UCSD-AML1 (cell line): ENCODE data around the gene TMEM119.
"Not testable (repeated sequence)": the region's sequence is repeated elsewhere in the genome, so short reads cannot be mapped to it uniquely, and the experiment has no call there.

Experiments used
- DNase-seq: peaks from one replicate; lab custom pipeline; 2025; ENCODE audit not compliant: unreplicated experiment; lab: John Stamatoyannopoulos, UW

TMEM119 gene

DNA sequence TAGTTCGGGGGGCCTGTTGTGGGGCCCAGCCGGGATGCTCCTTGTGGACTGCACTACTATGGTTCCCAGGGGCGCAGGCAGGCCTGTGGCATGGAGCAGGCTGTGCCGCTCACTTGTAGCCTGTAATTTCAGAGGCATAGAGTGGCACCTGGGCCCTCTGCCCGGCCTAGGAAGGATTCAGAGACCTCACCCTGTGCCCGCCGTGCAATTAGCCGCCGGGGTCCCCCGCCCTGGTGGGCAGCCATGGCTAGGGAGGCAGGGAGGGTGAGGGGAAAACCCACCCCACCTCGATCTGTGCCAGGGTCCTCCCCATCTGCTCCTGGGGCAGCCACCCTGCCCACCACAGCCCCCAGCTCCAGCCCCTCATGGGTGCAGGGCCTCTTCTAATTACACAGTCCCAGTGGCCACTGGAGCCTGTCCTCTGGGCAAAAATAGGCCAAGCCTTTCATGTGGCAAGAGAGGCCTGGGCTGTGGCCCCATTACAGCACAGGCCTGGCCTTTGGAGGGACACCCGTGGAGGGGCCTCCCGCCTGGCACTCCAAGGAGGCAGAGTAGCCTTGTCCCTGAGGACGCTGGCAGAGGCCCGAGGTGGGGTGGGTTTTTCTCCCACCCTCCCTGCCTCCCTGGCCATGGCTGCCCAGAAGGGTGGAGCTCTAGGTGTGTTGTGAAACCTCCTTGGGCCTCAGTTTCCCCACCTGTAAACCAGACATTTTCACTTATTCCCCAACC is 5.3 kb upstream of the TMEM119 start:
- DNase-seq = no peak

DNA sequence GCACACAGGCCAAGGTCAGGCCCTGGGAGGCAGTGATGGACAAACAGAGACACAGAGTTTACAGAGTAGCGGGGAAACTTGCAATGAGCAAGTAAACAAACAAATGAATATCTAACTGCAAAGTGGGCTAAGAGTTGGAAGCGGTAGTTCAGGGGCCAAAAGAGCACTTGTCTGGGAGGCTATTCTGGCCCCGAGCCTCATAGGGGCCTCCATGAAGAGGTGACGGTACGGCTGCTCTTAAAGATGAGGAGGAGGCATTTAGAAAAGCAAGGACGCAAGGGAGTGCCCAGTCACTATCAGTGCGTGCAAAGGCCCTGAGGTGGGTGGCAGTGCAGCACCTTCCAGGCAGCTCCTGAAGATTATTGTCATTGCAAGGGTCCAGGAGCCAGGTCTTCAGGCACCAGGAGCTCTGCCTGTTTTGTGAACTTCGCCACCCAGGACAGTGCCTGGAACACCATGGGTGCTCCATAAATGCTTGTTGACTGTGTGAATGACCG is 4.4 kb upstream of the TMEM119 start:
- DNase-seq = no peak

DNA sequence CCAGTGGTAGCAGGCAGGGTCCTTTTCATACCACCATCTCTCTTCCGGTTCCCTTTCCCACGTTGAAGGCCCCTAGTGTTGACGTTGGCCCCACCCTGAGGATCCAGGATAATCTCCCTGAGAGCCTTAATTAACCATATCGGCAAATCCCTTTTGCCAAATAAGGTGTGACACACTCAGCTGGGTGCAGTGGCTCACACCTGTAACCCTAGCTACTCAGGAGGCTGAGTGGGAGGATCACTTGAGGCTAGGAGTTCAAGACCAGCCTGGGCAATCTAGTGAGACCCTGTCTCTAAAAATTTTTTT is 2.8 kb upstream of the TMEM119 start:
- DNase-seq = no peak

DNA sequence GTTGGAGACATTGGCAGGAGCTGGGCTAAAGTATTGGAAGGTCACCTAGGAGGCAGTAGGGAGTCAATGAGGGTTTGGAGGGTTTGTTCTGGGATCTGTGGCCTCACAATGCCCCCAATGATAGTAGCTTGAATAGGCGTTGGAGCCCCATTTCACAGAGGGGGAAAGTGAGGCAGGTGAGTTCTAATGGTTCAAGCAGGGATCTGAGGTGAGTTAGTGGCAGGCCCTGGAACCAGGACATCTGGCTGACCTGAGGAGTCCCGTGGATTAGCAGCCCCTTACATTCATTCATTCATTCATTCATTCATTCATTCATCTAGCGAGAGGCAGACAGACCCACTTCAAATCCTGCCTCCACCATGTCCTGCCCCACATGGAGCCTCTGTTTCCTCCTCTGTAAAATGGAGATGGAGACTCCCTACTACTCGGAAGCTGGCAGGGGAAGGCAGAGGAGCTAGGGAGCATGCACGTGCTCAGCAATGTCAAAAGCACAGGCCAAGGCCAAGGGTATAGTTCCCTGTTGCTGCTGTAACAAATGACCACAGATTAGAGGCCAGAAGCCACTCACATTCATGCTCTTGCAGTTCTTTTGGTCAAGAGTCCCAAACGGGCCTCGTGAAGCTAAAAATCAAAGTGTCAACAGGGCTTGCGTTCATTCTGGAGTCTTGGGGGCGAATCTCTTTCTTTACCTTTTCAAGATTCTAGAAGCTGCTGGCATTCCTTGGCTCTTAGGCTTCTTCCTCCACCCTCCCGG is 2.2 kb upstream of the TMEM119 start:
- no peak for DNase-seq

DNA sequence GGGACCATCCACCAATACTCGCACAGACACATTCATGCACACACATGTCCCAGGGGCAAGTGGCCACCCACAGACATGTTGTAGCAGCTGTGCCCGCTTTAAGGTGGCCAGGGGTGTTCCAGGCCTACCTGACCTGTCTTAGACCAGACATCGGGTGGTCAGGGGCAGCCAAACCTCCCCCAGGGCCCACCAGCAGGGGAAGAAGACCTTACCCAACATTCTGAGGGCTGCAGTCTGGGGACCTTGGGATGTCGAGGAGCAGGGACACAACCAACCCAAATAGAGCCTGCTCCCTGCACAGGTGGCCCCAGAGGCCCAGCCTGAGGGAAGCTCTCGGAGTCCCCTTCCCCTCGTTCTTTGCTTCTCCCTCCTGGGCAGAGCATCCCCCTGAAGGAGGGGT is 1.7 kb upstream of the TMEM119 start:
- no peak for DNase-seq

DNA sequence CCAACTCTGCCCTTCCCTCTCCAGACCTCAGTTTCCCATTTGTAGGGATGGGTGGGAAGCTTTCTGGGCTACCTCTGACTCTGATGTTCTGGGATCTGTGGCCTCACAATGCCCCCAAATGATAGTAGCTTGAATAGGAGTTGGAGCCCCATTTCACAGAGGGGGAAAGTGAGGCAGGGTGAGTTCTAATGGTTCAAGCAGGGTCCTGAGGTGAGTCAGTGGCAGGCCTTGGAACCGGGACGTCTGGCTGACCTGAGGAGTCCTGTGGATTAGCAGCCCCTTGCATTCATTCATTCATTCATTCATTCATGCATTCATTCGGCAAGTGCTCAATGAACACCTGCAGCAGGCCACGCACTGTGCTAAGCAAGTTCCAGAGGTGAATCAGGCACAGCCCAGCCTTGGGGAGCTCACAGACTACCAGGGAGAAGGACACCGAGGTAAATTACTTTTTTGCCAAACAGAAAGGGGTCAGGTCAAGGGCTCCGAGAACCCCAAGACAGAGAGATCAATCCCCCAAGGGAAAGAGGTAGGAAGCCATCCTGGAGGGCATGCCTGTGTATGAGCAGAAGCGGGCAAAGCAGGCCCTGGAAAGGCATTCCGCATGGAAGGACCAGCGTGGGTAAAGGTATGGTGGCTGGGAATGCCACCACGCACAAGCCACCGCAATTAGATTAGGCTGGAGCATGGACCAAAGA is 818 bp upstream of the TMEM119 start:
- no peak for DNase-seq

DNA sequence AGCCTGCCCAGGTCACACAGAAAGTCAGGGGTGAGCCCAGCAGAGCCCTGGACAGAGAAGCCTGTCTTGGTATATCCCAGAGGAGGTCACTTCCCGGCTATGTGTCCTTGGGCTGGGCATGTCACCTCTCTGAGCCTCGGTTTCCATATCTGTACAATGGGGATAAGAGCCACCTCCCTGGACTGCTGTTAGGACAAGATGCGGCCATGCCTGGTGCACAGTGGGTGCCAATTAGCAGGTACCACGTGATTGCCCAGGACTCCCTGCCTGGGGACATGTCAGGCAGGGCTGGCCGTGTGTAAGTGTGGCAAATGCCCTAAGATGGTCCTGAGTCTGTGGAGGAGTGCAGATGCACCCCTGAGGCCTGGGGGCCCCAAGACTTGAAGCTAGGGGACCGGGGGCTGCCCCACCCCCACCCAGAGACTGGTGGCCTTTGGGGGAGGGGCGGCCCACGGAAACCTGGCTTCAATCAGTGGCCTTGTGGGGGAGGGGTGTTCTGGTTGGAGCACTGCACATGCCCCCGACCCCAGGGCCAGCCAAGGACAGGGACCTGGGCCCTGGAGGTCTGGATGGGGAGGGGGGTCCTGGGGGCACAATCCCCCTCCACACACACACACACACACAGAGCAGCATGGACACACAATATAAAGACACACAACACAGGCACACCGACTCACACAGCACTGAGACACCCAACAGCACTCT is 878 bp downstream of the TMEM119 start:
- DNase-seq = no peak

DNA sequence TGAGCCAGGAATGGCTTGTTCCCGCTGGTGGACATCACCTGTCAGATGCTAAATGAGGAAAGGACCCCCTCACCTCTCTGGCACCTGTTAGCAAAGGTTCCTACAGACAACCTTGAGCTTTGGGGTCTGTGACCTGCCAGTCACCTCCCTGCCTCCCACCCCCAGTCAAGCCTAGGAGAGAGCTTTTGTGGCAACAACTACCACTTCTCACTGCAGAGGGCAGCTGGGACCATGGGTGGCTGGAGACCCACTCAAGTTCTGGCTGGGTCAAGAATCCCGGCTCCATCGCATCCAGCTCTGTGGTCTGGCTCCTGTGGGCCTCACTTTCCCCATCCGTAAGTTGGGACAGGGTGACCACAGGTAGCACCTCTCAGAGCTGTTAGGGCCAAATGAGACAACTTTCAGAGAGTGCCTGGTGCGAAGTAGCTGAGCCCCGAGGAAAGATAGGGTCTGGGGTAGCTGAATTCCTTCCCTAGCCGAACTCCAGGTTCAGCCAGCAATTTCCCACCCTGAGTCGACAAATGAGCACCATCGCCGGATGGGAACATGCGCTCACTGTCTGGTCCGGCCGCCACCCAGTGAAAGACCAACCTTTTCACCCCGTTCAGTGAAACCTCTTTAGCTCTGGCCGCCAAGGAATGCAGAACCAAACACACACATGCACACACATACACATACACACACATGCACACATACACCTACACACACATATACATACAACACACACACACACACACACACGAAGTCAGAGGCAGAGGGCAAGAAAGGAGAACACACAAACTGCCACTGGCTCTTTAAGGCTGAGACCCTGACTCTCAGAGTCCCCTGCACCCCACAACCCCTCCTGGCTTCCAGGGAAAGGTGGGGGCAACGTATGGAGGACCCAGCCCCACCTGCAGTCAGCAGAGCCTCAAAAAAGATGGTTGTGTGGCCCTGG is 1.9 kb downstream of the TMEM119 start:
- no peak for DNase-seq

DNA sequence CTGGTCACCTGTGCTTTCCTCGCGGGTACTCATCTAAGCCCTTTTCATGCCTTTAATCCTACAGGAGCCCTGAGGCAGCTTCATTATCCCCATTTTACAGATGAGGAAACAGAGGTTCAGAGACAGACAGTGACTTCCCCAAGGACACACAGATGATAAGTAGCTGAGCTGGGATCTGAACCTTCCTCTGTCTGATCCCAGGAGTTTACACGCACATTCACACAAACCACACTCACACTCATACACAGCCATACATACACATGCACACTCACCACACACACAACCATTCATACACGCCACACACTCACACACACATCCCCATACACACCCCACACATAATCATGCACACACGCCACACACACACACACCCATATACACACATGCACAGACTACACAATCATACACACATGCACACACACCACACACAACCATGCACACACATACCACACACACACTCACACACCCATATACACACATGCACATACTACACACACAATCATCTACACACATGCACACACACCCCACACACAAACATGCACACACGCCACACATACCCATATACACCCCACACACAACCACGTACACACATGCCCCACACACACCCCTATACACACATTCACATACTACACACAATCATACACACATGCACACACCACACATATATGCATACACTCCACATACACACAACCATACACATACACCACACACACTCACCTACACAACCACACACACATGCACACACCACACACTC is 2.7 kb downstream of the TMEM119 start:
- no peak for DNase-seq

DNA sequence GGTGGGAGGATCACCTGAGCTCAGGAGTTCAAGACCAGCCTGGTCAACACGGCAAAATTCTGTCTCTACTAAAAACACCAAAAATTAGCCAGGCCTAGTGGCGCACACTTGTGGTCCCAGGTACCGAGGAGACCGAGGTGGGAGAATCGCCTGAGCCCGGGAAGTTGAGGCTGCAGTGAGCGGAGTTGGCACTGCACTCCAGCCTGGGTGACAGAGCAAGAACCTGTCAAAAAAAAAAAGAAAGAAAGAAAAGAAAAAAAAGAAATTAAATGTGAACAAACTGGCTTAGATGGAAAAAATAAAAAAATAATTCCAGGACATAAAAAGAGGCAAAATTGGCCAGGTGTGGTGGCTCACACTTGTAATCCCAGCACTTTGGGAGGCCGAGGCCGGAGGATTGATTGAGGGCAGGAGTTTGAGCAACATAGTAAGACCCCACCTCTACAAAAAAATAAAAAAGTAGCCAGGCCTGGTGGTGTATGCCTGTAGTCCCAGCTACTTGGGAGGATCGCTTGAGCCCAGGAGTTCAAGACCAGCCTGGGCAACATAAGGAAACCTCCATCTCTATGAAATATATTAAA is 3.5 kb downstream of the TMEM119 start:
- no peak for DNase-seq

DNA sequence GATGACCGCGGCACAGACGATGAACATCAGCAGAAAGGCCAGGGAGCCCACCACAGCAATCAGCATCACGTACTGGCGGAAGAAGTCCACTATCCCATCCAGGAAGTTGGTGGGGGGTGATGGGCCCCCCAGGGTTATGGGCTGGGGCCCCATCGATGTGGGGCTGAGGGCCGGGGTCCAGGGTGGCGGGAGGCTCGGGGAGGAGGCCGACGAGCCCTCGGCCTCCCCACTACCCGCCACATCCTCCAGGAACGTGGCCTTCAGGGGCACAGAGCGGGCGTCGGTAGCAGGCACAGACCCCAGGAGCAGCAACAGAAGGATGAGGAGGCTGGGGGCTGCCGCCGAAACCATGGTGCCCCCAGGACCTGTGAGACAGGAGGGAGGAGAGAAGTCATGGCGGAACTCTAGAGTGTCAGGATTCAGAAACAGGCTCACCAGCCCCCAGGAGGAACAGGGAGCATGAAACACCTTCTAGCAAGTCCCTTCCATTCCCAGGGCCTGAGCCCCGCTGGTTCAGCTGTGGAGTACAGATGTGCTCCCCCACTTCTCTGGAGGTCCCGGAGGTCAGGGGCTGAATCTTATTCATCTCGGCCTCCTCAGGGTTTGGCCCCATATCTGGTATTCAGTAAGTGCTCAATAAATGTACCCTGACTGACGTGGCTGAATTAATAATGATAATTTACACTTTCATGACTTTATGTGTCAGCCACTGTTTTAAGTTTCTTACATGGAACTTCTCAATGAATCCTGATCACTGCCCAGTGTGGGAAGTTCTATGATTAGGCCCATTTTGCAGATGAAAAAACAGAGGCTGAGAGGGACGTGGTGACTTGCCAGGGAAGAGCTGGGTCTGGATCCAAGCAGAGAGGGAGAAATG is 5.6 kb downstream of the TMEM119 start:
- no peak for DNase-seq

DNA sequence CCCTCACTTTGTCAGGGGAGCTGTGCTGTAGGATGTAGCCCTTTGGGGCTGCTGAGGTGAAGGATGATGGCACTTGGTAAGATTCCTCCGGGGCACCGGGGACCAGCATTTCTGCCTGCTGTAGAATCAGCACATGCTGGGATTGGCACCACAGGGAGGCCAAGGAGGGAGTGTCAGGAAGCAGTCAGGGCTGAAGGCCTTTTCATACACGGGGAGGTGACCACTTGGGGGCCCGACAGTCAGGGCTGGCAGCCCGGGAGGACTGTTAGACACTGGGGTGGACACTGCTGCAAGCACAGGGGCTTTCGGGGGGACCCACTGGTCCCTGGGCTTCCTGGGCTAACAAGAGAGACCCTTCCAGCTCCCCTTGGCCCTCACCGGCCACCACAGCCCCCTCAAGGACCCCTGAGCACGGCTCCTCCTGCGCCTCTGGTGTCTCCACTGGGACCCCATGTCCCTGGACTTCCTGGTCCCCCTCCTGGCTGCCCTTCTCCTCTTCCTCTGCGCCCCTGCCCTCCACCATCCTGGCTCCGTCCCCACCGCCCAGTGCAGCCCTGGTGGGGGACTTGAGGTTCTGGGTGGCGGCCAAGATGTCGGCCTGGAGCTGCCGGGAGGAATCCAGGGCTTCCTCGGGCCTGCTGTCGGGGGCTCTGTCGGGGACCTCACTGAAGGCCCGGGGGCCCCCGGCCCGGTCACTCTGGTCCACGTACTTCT is 6.5 kb downstream of the TMEM119 start:
- no peak for DNase-seq

DNA sequence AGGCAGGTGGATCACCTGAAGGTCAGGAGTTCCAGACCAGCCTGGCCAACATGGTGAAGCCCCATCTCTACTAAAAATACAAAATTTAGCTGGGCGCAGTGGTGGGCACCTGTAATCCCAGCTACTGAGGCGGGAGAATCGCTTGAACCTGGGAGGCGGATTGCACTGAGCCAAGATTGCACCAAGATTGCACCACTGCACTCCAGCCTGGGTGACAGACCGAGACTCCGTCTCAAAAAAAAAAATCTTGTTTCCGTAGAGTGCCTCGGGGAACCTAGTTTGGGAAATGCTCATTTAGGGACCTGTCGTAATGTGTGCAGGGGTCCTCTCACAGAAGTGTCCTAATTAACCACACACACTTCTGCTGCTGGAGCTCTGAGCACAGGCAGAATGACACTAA is 7.4 kb downstream of the TMEM119 start:
- DNase-seq = not testable (repeated sequence)

DNA sequence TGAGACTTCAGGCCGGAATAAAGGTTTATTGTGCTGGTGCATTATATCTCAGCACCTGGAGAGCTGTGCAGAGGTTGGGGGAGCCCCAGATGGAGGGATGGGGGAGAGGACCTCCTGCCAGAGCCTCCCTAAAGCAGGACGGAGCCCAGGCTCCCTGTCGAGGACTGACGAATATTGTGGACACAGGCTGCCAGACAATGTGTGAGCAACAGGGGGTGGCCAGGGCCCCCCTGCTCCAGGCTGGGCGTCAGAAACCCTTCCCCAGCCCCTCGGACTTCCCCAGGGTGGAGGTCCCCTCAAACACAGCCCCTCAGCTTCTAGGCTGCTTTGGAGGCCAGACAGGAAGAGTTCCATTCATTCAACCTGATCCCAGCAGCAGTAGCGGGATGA is 8.0 kb downstream of the TMEM119 start:
- no peak for DNase-seq

DNA sequence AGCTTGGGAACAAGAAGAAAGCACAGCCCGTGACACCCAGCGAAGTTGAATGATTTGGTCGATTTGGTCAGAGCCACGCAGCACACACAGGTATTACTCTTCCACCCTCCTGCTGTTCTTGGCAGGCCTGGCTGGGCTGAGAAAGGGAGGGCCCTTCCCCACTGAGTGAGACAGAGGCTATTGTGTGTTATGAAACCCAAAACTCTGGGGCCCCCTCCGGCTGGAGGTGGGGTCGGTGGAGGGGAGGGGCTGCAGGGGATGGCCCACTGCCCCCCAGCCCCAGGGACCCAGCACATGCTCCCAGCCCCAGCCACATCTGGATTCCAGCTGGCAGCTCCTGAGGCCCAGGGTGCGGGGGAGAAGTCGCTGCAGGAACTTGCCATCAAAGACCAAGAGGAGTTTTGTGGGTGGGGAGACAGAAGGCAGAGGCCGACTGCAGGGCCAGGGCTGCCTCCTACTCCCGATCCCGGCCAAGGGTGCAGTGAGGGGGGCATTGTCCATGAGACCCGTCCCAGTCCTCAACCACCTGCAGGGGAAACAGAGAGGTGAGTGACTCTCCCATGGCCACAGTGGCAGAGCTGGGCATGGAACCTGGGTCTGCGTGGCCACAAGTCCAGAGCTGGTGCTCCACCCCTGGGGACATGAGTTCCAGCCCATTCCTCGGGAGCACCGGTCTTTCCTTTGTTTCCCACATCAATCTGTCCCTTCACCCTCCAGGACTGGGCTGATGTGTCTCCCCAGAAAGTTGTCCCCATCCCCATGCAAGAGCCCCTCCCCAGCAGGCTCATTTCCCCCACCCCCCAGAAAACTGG is 8.7 kb downstream of the TMEM119 start:
- no peak for DNase-seq

DNA sequence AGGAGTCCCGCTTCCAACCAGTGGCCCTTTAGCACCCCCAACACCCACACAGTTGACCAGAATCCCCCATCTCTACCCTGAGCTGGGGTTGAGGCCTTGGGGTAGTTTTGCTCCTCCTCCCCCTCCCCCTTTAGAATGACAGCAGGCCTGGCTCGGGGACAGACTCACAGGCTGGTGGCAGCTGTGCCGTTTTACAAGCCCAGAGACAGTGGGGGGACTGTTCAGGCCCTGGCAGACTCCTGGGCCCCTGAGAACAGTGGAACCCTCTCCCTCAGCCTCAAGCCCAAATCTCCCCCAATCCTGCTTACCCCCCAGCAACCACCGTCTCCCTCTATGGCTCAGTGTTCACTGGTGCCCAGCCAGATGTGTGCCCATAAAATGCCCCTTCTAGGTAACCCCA is 10.1 kb downstream of the TMEM119 start:
- no peak for DNase-seq

DNA sequence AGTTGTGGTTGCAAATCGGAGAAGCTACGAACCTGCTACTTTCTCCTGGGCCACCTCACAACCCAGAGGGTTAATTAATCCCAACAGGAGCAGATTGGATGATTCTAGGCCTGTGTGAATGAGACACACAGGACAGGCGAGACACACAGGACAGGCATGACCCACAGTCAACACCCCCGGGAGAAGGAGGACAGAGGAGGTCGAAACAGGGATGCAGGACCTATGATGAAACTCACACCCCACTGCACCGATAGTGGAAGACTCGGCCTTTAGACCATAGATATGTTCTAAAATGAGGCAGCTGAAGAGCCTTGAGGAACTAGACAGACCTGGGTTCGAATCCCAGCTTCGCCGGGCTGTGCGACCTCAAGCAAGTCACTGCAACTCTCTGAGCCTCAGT is 11.6 kb downstream of the TMEM119 start:
- no peak for DNase-seq
